Amniotic stem cell (primary cell): ENCODE data around the gene MBD5.
"Not testable (repeated sequence)": the region's sequence is repeated elsewhere in the genome, so short reads cannot be mapped to it uniquely, and the experiment has no call there.

Experiments used
- DNase-seq: peaks from one replicate; lab custom pipeline; 2025; lab: John Stamatoyannopoulos, UW

MBD5 gene

GRCh38 chr2:148021059-148021861, at the start of gene MBD5:
TSS of gene MBD5 (plus strand) at chr2:148021091.
- DNase-seq = peak; percentile 15

GRCh38 chr2:147976102-147976501, 44.8 kb upstream of the MBD5 start:
- no peak for DNase-seq

DNA sequence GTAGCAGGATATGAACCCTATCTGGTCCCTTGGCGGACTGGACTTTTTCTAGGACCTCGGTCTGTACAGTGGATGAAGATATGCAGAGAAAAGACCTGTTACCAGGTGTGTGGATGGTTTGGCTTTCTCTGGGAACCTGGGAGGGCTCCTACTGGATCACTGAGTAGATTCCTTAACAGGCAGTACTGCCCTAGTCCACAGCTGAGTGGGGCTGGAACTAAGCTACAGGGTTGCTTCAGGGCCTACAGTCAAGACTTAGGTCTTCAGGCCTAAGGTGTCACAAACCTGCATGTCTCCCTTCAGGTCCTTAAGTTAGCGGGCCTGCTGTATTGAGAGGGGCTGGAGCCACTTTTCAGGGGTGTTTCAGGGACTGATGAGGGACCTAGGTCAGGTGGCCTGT, 43.2 kb upstream of the MBD5 start:
- DNase-seq = no peak

GRCh38 chr2:147980940-147981528, 39.9 kb upstream of the MBD5 start:
- DNase-seq = no peak

- no peak for DNase-seq
These were observed 31.8 kb upstream of the MBD5 start for GRCh38 chr2:147989102-147989501.

DNA sequence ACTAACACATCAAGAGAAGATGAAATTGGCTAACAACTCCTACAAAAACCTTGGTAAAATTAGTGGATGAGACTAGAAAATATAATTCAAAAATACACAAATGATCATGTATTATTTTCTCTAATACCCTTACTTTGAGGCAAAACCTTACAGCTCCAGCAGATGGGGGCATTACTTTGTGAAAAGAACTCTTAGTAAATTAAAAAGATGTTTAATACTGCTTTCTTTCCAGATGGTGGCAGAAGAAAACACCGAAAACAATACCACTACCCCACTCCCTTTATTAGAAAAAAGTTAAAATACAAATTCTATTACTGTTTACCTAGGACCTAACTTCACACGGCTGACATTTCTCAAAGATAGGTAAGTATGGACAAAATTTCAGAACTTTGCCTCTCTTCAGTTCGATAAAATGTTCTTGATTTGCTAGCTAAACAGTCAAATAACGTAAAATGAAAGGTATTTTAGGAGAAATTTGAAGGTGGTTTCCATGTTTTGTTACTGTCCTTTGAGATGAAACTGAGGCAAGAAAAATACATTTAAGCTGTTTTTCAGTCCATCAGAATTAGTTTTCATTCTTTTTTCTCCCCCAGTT, 31.0 kb upstream of the MBD5 start:
- peak; percentile 38 for DNase-seq

DNA sequence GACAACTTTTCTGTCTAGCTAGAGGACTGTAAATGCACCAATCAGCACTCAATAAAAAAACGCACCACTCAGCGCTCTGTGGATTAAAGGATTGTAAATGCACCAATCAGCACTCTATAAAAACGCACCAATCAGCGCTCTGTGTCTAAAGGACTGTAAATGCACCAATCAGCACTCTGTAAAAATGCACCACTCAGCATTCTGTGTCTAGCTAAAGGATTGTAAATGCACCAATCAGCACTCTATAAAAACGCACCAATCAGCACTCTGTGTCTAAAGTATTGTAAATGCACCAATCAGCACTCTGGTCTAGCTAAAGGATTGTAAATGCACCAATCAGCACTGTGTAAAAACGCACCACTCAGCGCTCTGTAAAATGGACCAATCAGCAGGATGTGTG, 25.9 kb upstream of the MBD5 start:
- not testable (repeated sequence) for DNase-seq

GRCh38 chr2:147996828-147997227, 24.1 kb upstream of the MBD5 start:
- DNase-seq = no peak

DNA sequence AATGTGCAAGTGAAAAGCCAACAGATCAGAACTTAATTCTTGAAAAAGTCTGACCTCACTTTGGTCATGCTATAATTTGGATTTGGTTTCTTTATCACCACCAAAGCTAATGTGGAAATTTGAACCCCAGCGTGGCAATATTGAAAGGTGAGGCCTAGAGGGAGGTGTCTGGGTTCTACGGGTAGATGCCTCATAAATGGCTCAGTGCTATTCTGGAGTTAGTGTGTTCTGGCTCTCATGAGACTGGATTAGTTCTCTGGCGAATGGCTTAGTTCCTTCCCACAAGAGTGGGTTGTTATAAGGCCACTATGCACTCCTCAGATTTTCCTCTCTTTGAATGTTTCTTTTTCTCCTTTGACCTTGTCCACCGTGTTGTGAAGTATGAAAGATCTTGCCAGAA, 22.7 kb upstream of the MBD5 start:
- no peak for DNase-seq

- no peak for DNase-seq
These were observed 21.8 kb upstream of the MBD5 start for GRCh38 chr2:147999126-147999525.

DNA sequence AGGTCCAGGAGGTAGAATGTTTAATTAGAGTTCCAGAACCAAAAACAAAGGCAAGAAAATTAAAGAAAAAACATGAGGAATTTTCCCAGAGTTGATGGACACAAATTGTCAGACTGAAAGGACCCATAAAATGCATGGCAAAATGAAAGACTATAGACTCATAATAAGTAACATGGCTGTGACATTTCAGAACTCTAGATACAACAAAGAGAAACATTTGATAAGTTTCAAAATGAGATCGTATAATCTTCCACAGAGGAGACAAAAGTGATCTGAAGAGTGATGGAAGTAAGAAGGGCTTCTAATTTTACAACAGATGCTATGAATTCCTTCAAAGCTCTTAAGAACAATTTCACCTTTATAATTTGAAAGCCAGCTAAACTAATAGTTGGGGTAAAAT, 20.8 kb upstream of the MBD5 start:
- no peak for DNase-seq

- DNase-seq = not testable (repeated sequence)
These were observed 18.5 kb upstream of the MBD5 start for GRCh38 chr2:148002420-148002819.

GRCh38 chr2:148006249-148007007, 14.5 kb upstream of the MBD5 start:
- DNase-seq = no peak

DNA sequence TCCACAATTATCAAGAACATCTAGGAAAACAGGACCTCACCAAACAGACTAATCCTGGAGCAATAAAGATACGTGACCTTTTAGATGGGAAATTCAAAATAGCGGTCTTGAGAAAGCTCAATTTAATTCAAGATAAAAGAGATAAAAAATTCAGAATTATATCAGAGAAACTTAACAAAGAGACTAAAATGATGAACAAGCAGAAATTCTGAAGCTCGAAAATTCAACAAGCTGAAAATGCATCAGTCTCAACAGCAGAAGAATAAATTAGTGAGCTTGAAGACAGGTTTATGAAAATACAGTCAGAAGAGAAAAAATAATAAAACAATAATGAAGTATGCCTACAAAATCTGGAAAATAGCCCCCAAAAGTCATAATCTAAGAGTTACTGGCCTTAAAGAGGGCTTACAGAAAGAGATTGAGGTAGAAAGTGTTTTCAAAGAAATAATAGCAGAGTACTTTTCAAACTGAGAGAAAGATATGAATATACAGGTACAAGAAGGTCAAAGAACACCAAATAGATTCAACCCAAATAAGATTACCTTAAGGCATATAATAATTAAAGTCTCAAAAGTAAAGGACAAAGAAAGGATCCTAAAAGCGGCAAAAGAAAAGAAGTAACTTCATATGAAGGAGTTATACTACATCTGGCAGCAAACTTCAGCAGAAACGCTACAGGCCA, 13.5 kb upstream of the MBD5 start:
- DNase-seq = no peak

DNA sequence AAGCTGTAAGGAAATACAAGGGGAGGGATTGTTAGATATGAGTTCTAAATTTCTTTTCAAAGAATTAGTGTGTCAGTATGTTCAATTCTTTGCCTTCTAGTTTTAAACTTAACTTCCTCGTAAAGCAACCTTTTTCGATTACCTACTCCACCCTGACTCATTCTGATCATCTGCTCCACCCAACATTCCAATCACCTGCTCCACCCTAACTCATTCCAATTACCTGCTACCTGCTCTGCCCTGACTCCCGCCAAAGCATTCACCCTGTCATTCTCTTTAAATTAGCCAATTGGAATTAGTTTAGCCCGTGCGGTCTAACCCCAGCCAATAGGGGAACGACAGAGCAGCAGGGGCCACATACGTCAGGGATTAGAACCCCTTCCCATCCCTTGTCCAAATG, 12.5 kb upstream of the MBD5 start:
- not testable (repeated sequence) for DNase-seq

GRCh38 chr2:148013876-148014275, 7.0 kb upstream of the MBD5 start:
- DNase-seq = no peak

GRCh38 chr2:148014616-148015015, 6.3 kb upstream of the MBD5 start:
- DNase-seq = no peak

GRCh38 chr2:148020111-148021058, 506 bp upstream of the MBD5 start, which contains the start of gene ORC4:
TSS of gene ORC4 (minus strand) at chr2:148020737. CDS start at chr2:147975958, 44,779 bp downstream.
- peak; percentile 99 for DNase-seq

DNA sequence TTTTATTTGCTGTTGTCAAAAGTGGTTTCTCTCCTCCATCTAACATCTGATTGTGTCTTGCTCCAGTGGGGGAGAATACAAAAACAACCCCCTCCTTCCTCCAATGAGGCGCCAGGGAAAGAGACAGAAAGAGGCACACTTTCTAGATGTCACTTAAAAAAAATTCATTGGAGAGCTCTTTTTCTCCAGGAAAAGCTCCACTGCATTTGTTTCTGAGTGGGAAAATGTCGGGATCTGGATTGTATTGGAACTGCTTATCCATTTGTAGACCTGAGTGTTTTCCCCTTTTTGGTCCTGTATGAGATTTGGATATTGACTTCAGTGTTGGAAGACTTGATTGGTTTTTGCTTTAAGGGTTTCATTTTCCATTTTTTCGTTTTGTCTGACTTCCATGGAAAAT, 995 bp downstream of the MBD5 start:
- no peak for DNase-seq

DNA sequence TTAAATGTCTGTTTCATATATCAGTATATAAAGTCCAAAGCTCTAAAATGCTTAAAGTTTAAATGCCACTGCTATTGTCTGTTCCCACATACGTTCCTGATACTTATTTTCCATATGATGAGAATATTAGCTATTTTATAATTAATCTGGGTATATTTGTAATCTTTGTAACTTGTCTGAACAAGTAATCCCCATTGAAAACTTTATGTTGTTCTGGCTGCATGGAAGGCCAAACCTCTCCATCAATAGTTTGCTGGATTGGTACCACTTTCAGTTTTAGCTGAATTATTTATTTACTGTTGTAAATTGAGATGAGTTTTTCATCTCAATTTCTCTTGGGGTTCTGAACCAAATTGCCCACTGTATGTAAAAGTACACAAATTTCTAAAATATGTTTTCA, 1.5 kb downstream of the MBD5 start:
- DNase-seq = no peak

GRCh38 chr2:148022882-148023281, 2.0 kb downstream of the MBD5 start:
- DNase-seq = no peak
